ENCODE data around the gene HNRNPA0. TPM values are rescaled to one million over a fixed set of nuclear protein-coding genes. Genes with fewer than 3 reads are reported as not detected.

The HNRNPA0 gene
- total RNA-seq, 1 donor from 2014 or later, result 102 TPM

DNA sequence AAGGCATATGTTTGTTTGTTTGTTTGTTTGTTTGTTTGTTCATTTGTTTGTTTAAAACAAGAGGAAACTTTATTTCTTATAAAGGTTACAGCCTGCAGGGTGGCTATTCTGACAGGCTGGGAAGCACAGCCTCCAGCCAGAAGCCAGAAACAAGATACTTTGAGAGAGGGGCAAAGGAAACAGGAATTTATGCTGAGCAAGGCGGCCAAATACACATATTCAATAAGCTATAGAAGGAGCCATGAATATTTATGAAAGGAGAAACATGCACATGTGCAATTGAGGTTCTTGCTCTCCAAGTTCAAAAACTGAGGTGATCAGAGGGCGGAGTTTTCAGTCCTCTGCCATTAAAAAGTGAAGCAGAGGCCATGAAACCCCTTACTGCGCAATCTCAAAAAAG, 37.8 kb downstream of the HNRNPA0 start:
- no peak overlapping the region for H3K27ac Mint-ChIP-seq (ENCODE audit: unreplicated experiment)
- DNase-seq (ENCODE audit: low read depth, low spot score), result no peak
- peaks cover 10% of the 10 kb centered on the region for H3K9me3 Mint-ChIP-seq
- H3K4me3 Mint-ChIP-seq, result no peak overlapping the region
- peaks cover 21% of the 10 kb centered on the region for H3K36me3 Mint-ChIP-seq (ENCODE audit: low read depth)
- no peaks in the 10 kb centered on the region for H3K4me1 Mint-ChIP-seq
- H3K27me3 Mint-ChIP-seq (ENCODE audit: low read depth), result no peaks in the 10 kb centered on the region
- TF ChIP-seq, protein P1, sequence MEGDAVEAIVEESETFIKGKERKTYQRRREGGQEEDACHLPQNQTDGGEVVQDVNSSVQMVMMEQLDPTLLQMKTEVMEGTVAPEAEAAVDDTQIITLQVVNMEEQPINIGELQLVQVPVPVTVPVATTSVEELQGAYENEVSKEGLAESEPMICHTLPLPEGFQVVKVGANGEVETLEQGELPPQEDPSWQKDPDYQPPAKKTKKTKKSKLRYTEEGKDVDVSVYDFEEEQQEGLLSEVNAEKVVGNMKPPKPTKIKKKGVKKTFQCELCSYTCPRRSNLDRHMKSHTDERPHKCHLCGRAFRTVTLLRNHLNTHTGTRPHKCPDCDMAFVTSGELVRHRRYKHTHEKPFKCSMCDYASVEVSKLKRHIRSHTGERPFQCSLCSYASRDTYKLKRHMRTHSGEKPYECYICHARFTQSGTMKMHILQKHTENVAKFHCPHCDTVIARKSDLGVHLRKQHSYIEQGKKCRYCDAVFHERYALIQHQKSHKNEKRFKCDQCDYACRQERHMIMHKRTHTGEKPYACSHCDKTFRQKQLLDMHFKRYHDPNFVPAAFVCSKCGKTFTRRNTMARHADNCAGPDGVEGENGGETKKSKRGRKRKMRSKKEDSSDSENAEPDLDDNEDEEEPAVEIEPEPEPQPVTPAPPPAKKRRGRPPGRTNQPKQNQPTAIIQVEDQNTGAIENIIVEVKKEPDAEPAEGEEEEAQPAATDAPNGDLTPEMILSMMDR (conservative IDR thresholded peaks at IDR 0.05), result no peak

DNA sequence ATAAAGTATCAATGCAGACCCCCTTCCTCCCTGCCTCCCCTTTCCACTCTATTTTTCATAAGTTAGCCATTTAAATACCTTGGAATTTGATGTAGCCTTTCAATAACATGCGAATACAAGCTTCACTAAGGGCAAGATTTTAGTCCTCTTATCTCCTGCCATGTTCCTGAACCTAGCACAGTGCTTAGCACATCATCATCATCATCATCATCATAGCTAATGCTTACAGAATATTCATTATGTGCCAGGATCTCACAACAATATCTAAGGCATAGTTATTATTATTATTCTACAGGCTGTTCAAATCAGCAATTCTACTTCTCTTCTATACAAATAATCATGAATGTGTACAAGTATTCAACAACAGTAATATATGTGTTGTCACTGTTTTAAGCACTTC, 38.7 kb downstream of the HNRNPA0 start:
- H3K9me3 Mint-ChIP-seq, result peaks cover 10% of the 10 kb centered on the region
- TF ChIP-seq, protein P1 (conservative IDR thresholded peaks at IDR 0.05), result no peak
- no peak for DNase-seq (ENCODE audit: low read depth, low spot score)
- no peak overlapping the region for H3K27ac Mint-ChIP-seq (ENCODE audit: unreplicated experiment)
- no peaks in the 10 kb centered on the region for H3K27me3 Mint-ChIP-seq (ENCODE audit: low read depth)
- H3K36me3 Mint-ChIP-seq (ENCODE audit: low read depth), result peaks cover 23% of the 10 kb centered on the region
- H3K4me1 Mint-ChIP-seq, result no peaks in the 10 kb centered on the region
- no peak overlapping the region for H3K4me3 Mint-ChIP-seq

DNA sequence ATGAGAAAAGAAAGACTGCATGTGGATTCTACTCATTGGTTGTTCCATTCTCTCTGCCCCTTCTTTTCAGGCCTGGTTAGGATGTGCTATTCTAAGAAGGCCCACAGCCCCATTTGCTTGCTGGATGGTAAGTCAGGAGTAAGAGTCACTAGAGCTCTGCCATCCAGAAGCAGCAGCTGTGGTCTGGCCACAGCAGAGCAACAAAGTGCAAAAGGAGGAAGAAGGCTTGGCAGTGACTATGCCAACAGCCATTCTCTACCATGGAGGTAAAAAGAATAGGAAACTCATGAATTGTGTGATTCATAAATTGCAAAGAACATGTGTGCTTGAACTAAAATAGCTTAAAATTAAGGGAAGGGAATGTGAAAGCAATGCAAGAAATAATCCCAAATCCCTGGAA, 39.2 kb downstream of the HNRNPA0 start:
- H3K4me1 Mint-ChIP-seq, result no peaks in the 10 kb centered on the region
- DNase-seq (ENCODE audit: low read depth, low spot score), result no peak
- no peak overlapping the region for H3K4me3 Mint-ChIP-seq
- no peak overlapping the region for H3K27ac Mint-ChIP-seq (ENCODE audit: unreplicated experiment)
- no peaks in the 10 kb centered on the region for H3K27me3 Mint-ChIP-seq (ENCODE audit: low read depth)
- TF ChIP-seq, protein P1 (conservative IDR thresholded peaks at IDR 0.05), result no peak
- H3K9me3 Mint-ChIP-seq, result peaks cover 10% of the 10 kb centered on the region
- H3K36me3 Mint-ChIP-seq (ENCODE audit: low read depth), result peaks cover 23% of the 10 kb centered on the region

DNA sequence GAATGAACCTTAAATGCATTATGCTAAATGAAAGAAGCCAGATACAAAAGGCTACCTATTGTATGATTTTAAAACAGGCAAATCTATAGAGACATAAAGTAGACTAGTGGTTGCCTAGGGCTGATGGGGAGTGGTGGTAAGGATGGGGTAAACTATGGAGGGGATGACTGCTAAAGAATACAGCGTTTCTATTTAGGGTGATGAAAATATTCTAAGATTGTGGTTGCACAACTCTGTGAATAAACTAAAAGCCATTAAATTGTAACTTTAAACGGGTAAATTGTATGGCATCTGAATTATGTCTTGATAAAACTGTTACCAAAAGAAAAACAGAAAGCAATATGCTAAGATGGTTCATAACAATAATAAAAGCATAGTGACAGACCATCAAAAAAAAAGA, 39.7 kb downstream of the HNRNPA0 start:
- peaks cover 23% of the 10 kb centered on the region for H3K36me3 Mint-ChIP-seq (ENCODE audit: low read depth)
- H3K4me3 Mint-ChIP-seq, result no peak overlapping the region
- no peak overlapping the region for H3K27ac Mint-ChIP-seq (ENCODE audit: unreplicated experiment)
- no peaks in the 10 kb centered on the region for H3K4me1 Mint-ChIP-seq
- TF ChIP-seq, protein P1 (conservative IDR thresholded peaks at IDR 0.05), result no peak
- no peak for DNase-seq (ENCODE audit: low read depth, low spot score)
- peaks cover 10% of the 10 kb centered on the region for H3K9me3 Mint-ChIP-seq
- H3K27me3 Mint-ChIP-seq (ENCODE audit: low read depth), result no peaks in the 10 kb centered on the region

DNA sequence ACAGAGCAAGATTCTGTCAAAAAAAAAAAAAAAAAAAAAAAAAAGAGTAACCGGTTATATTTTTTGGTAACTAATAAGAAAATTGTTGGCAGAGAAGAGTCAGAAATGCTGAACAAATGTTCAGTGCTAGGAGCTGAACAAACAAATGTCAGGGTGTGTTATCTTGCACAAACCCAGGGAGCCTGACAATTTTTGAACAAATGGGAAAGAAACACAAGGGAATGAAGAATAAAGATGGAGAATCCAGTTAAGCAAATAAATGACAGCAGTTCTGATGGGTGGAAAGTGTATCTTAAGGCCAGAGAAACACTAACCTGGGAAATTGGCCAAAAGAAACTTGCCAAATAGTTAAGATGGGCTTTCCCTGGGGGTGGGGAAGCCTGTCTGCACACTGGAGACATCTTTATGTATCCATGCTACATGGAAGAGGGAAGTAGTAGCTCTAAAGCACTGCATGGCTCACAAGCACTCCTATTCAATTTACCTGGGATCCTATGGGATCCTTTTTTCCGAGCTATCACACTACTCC, 42.0 kb downstream of the HNRNPA0 start:
- no peak overlapping the region for H3K4me3 Mint-ChIP-seq
- no peaks in the 10 kb centered on the region for H3K4me1 Mint-ChIP-seq
- DNase-seq (ENCODE audit: low read depth, low spot score), result no peak
- H3K36me3 Mint-ChIP-seq (ENCODE audit: low read depth), result peaks cover 26% of the 10 kb centered on the region
- TF ChIP-seq, protein P1 (conservative IDR thresholded peaks at IDR 0.05), result no peak
- no peak overlapping the region for H3K27ac Mint-ChIP-seq (ENCODE audit: unreplicated experiment)
- H3K27me3 Mint-ChIP-seq (ENCODE audit: low read depth), result no peaks in the 10 kb centered on the region
- peaks cover 10% of the 10 kb centered on the region for H3K9me3 Mint-ChIP-seq
